GM12892 (cell line): ENCODE measurements around the gene NRG4.

ENCODE experiments used
- POLR2A ChIP-seq: IDR thresholded peaks from 2 replicates; pipeline ENCODE4 v1.6.1; 2011; ENCODE audit warnings: low read depth, low read length, control low read depth
- POLR2AphosphoS5 ChIP-seq: IDR thresholded peaks from 2 replicates; pipeline ENCODE4 v1.6.1; 2011; ENCODE audit warnings: low read depth, low read length, control low read depth
- TAF1 ChIP-seq: IDR thresholded peaks from 2 replicates; pipeline ENCODE4 v1.6.1; 2011; ENCODE audit warnings: low read depth, mild to moderate bottlenecking, control low read depth, low read length, borderline replicate concordance

DNA sequence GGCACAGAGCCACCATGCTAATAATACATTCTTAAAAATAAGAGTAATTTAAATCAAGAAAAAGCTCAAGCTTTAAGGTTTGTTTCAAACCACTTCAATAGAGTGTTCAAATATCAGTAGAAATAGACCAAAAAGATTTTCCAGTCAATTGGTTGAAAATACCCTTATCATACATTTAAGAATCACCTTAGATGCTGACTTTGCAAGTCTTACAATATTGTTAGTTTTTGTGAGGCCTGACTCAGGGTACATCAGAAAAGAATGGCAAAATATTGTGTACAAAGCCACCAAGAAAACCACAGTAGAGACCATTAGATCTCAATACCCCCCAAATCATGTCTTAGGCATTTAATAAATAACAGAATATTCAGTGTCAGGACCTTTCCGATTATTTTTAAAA, 19.8 kb upstream of the NRG4 start:
- TF ChIP-seq POLR2A: no peak
- TF ChIP-seq TAF1: no peak
- no peak for TF ChIP-seq POLR2AphosphoS5
